Suprapubic skin (tissue), 4 donors: Measurements from ENCODE around the gene AKR1C2.
"Not testable (repeated sequence)": the region's sequence is repeated elsewhere in the genome, so short reads cannot be mapped to it uniquely, and the experiment has no call there.

Experiments used
- POLR2A ChIP-seq, 2 donors: fragments of 450-650 bp; IDR thresholded peaks; one replicate each; pipeline ENCODE4 v1.6.1; 2017; ENCODE audit warnings: antibody characterized with exemption in 2 of 2, mild to moderate bottlenecking in 2 of 2, moderate library complexity in 2 of 2
- POLR2AphosphoS5 ChIP-seq, 3 donors: sonication (generic); formaldehyde crosslinking; IDR thresholded peaks; one replicate each; pipeline ENCODE4 v1.6.1; 2017; ENCODE audit warnings: antibody characterized with exemption in 3 of 3
- TF ChIP-seq, protein P1 (sequence below), 2 donors: fragments of 200-600 bp in 1 of 2; fragments of 450-650 bp in 1 of 2; sonication (generic) in 1 of 2; IDR thresholded peaks; one replicate each; pipeline ENCODE4 v1.5.1; 2016 to 2019; ENCODE audit warnings: antibody characterized with exemption in 2 of 2, mild to moderate bottlenecking in 1 of 2, moderate library complexity in 1 of 2

DNA sequence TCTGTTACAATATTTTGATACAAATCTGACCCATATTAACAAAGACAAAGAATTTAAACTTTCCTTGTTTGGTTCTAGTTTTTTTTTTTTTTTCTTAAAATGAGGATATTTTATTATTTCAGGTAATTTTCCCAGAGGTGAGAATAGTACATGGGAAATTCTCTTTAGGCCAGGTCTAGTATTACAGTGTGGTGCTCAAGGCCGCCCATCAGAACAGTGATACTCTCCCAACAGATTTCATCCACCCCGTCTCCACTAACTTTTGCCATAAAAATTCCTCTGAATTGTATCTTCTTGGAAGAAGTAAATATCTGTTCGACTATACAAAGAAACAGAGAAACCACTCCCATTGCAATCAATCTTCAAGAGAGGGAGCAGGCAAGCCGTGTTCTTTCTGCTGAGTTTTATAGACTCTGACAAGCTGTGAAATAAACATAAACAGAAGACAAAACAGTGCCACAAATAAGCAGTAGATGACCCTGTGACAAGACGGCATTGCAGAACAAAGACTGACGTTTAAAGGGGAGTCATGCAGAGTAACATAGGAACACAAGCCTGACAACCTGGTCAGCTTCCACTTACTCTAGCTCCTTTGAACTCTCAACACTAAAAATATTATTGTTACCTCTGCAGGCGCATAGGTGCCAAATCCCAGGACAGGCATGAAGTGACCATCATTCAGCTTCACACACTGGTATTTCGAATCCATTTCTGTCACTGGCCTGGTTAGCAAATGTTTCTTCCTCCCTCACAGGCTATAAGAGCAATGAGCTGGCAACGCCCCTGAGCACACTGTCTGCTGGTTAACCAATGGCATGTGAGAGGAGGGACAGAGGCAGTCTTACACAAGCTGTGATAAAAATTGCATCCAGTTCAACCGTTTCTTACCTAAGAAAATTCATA is at the start of gene AKR1C2:
- TF ChIP-seq, protein P1, sequence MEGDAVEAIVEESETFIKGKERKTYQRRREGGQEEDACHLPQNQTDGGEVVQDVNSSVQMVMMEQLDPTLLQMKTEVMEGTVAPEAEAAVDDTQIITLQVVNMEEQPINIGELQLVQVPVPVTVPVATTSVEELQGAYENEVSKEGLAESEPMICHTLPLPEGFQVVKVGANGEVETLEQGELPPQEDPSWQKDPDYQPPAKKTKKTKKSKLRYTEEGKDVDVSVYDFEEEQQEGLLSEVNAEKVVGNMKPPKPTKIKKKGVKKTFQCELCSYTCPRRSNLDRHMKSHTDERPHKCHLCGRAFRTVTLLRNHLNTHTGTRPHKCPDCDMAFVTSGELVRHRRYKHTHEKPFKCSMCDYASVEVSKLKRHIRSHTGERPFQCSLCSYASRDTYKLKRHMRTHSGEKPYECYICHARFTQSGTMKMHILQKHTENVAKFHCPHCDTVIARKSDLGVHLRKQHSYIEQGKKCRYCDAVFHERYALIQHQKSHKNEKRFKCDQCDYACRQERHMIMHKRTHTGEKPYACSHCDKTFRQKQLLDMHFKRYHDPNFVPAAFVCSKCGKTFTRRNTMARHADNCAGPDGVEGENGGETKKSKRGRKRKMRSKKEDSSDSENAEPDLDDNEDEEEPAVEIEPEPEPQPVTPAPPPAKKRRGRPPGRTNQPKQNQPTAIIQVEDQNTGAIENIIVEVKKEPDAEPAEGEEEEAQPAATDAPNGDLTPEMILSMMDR (IDR thresholded peaks at IDR 0.05), result not testable (repeated sequence)
- TF ChIP-seq POLR2AphosphoS5, POLR2A (IDR thresholded peaks at IDR 0.05): not testable (repeated sequence)
